ENCODE results near the gene SPRED1. TPM values are rescaled to one million over a fixed set of nuclear protein-coding genes. Genes with fewer than 3 reads are reported as not detected.
A peak's percentile ranks its signal among the peaks of the same experiment; 100 is the strongest.

SPRED1 gene
- total and polyA plus RNA-seq, 10 of the 15 experiments (the other 5 are each of a cell fraction or from before 2014, with no cell fraction given): 0.08 to 2.6 (median 0.22) TPM

GRCh38 chr15:38205526-38206272, 46.9 kb upstream of the SPRED1 start (continued):
- TF ChIP-seq GATAD2B (conservative IDR thresholded peaks at IDR 0.05; ENCODE audit: low read depth): no peak

GRCh38 chr15:38207621-38208020, 45.0 kb upstream of the SPRED1 start:
- H4K20me1 ChIP-seq (ENCODE audit: control insufficient read depth, insufficient read depth): no peaks in the 10 kb centered on the region
- no peak for FAIRE-seq
- ChIA-PET POLR2A (no interaction called here), SMC1A (ENCODE audit: uncharacterized antibody, unreplicated experiment) (interaction anchor here (1.0 to 2.4 kb wide), 3 partner anchors 36 to 77 kb away, joined by 3 to 7 read pairs (median 4); no protein-coding TSS in a partner anchor), CTCF (interaction anchor here (1.0 kb wide), 1 partner anchor 30 kb away, joined by 3 read pairs; no protein-coding TSS in a partner anchor), RAD21 (ENCODE audit: unreplicated experiment) (no interaction called here)
- no peak for TF ChIP-seq NBN (IDR thresholded peaks at IDR 0.05)
- TF ChIP-seq, protein P1, sequence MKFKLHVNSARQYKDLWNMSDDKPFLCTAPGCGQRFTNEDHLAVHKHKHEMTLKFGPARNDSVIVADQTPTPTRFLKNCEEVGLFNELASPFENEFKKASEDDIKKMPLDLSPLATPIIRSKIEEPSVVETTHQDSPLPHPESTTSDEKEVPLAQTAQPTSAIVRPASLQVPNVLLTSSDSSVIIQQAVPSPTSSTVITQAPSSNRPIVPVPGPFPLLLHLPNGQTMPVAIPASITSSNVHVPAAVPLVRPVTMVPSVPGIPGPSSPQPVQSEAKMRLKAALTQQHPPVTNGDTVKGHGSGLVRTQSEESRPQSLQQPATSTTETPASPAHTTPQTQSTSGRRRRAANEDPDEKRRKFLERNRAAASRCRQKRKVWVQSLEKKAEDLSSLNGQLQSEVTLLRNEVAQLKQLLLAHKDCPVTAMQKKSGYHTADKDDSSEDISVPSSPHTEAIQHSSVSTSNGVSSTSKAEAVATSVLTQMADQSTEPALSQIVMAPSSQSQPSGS (IDR thresholded peaks at IDR 0.05; ENCODE audit: low read length): 0 out of 2 replicates have a peak, but pooled peaks have one; percentile 42
- TF ChIP-seq JUNB (IDR thresholded peaks at IDR 0.05): peak; percentile 30; the same call in 1 of the 2 replicates
- no peak for TF ChIP-seq CEBPB (IDR thresholded peaks at IDR 0.05; ENCODE audit: borderline replicate concordance in 1 of 2, low read depth in 2 of 2, low read length in 2 of 2)
- H3K36me3 ChIP-seq (ENCODE audit: control insufficient read depth in 2 of 2, insufficient read depth in 2 of 2, low read length in 1 of 2): no peaks in the 10 kb centered on the region
- no peak overlapping the region for H2AFZ ChIP-seq (ENCODE audit: control insufficient read depth, low read depth, low read length)
- H3K9ac ChIP-seq (ENCODE audit: control insufficient read depth, insufficient read depth, low read length): no peak overlapping the region
- intact Hi-C loops (cut with micrococcal nuclease; ENCODE audit: unreplicated experiment) (no loop called here), in situ Hi-C loops (cut with MboI) (no loop called here)
- WGBS (ENCODE audit: insufficient coverage, insufficient replicate concordance, low lambda C conversion rate, missing lambda C conversion rate): 5% methylated on average over 2 of the region's 2 CpGs
- DNase-seq (ENCODE audit: low read depth, low spot score): no peak
- no peak overlapping the region for H3K4me3 ChIP-seq
- no peak overlapping the region for H3K4me2 ChIP-seq (ENCODE audit: control insufficient read depth, insufficient read depth)
- no peaks in the 10 kb centered on the region for H3K27me3 ChIP-seq (replicated peaks in 1 of 2; ENCODE audit: control insufficient read depth in 2 of 2, insufficient read depth in 2 of 2, low read length in 1 of 2)
- BruUV-seq (replicated peaks): no TSS peak
- no peaks in the 10 kb centered on the region for H3K4me1 ChIP-seq (ENCODE audit: control insufficient read depth, insufficient read depth, low read length)
- no peak; the same call in 2 of the 3 replicates for ATAC-seq
- no peak overlapping the region for H3K27ac ChIP-seq (ENCODE audit: control insufficient read depth, insufficient read depth)
- no peaks in the 10 kb centered on the region for H3K9me3 ChIP-seq (replicated peaks; ENCODE audit: control insufficient read depth, insufficient read depth, low read length)
- H3K79me2 ChIP-seq (ENCODE audit: control insufficient read depth, insufficient read depth, low read length): no peaks in the 10 kb centered on the region
